Bronchus fibroblast of lung (primary cell): ENCODE data around the gene ATP5F1B. TPM values are rescaled to one million over a fixed set of nuclear protein-coding genes. Genes with fewer than 3 reads are reported as not detected.

Experiments used
- total RNA-seq: library from RNA; depleted of rRNA; stranded (reverse); fragments of >200 nt; gene quantifications from 2 replicates; pipeline ENCODE4 v1.2.3, GENCODE V29; 2015

The ATP5F1B gene
- 585 and 663 TPM in 2 replicates for total RNA-seq

GRCh38 chr12:56645717-56646446 is at the start of gene ATP5F1B:
ATP5F1B (minus strand) TSS chr12:56645984; CDS start chr12:56645963, 21 bp downstream.

DNA sequence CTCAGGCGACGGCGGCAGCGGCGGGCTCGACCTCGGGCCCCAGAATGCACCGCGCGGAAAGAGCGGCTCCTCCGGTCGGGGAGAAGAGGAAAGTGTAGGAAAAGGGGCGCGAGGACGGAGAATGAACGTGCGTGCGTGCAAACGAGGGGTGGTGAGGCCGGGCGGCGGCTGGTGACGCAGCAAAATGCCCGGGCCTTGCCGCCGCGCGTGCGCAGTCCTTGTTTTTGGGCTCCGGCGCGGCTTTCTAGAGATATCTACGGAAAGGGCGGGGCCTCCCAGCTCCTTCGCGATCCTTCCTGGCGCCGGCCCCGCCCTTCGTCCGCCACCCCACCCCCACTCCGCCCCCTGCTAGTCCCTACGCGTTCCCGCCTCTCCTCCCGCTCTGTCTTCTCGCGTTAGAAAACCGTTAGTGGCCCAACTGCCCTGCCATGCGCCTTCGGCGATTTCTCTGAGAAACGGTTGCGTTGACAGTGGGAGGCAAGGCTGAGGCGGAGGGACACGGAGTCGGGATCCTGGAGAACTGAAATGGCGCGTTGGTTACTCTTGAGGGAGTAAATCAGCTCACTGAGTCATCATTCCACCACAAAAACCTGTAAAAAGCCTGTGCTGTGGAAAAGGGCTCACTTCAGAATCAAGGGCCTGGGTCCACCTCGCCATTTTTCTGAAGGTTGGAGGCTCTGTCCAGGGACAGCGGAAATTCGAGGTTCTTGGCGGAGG is 42.5 kb upstream of the ATP5F1B start, which contains the start of gene PTGES3:
Gene PTGES3, minus strand, starts transcription at position 156 of the 717 bp plus-strand sequence. CDS start 285 bp downstream, outside the sequence.

GRCh38 chr12:56630180-56630632 is 15.6 kb downstream of the ATP5F1B start, which contains the start of gene BAZ2A:
BAZ2A (minus strand) TSS chr12:56630326; CDS start chr12:56617530, 12,796 bp downstream.

Other genes with a start within 250 kb of the ATP5F1B start
- gene TIMELESS, start 196.6 kb downstream of the ATP5F1B start, total RNA-seq: 22.7 and 24.5 TPM in 2 replicates
- not detected in 2 replicates for gene MIP, start 191.3 kb downstream of the ATP5F1B start, total RNA-seq
- gene SPRYD4, start 177.4 kb downstream of the ATP5F1B start, total RNA-seq: 1.2 and 1.3 TPM in 2 replicates
- gene GLS2, start 157.8 kb downstream of the ATP5F1B start, total RNA-seq: under 0.01 TPM in 2 replicates
- 12.2 and 12.6 TPM in 2 replicates for gene RBMS2, start 124.2 kb downstream of the ATP5F1B start, total RNA-seq
- 27.7 and 36.3 TPM in 2 replicates for gene BAZ2A, start 15.7 kb downstream of the ATP5F1B start, total RNA-seq
- 100 and 110 TPM in 2 replicates for gene PTGES3, start 42.3 kb upstream of the ATP5F1B start, total RNA-seq
- 1,369 and 1,498 TPM in 2 replicates for gene NACA, start 79.3 kb upstream of the ATP5F1B start, total RNA-seq
- 19.3 and 20.0 TPM in 2 replicates for gene PRIM1, start 106.3 kb upstream of the ATP5F1B start, total RNA-seq
- 1.0 and 1.6 TPM in 2 replicates for gene HSD17B6, start 117.3 kb upstream of the ATP5F1B start, total RNA-seq